GM18502 (cell line): ENCODE data around the gene KRTAP9-6.
"Not testable (repeated sequence)": the region's sequence is repeated elsewhere in the genome, so short reads cannot be mapped to it uniquely, and the experiment has no call there.

Source experiments
- ATAC-seq: cut with Tn5 transposase; IDR thresholded peaks from one replicate; pipeline ENCODE4 v1.9.1; 2021; ENCODE audit warnings: mild to moderate bottlenecking; ENCODE audit not compliant: unreplicated experiment, poor library complexity

Gene KRTAP9-6

DNA sequence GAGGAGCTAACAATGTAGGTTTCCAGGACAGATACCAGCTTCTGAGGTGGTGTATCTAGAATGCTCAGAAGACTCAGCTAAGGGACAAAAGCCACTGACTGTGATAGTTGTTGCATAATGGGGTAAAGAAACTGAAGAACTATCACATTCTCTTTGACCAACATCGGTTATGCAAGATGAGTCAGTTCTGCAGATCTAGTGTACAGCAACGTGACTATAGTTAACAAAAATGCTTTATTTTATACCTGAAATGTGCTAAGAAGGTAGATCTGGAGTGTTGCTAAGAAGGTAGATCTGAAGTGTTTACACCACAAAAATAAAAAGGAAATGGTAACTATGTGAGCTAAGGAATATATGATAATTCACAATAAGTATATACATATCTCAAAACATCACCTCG, 2.5 kb downstream of the KRTAP9-6 start:
- ATAC-seq, result no peak

- ATAC-seq, result not testable (repeated sequence)
Measured at GRCh38 chr17:41271323-41271722, 6.1 kb downstream of the KRTAP9-6 start.

- ATAC-seq, result no peak
Measured at GRCh38 chr17:41271858-41272257, 6.7 kb downstream of the KRTAP9-6 start.

GRCh38 chr17:41275648-41276190, 10.5 kb downstream of the KRTAP9-6 start, which contains the start of gene KRTAP9-7:
Gene KRTAP9-7, plus strand, starts transcription at chr17:41275698. Its CDS starts 0 bp downstream, at chr17:41275698.
- not testable (repeated sequence) for ATAC-seq

- no peak for ATAC-seq
Measured at GRCh38 chr17:41278176-41278955, 13.2 kb downstream of the KRTAP9-6 start.

- ATAC-seq, result no peak
Measured at GRCh38 chr17:41284043-41284442, 18.9 kb downstream of the KRTAP9-6 start.

DNA sequence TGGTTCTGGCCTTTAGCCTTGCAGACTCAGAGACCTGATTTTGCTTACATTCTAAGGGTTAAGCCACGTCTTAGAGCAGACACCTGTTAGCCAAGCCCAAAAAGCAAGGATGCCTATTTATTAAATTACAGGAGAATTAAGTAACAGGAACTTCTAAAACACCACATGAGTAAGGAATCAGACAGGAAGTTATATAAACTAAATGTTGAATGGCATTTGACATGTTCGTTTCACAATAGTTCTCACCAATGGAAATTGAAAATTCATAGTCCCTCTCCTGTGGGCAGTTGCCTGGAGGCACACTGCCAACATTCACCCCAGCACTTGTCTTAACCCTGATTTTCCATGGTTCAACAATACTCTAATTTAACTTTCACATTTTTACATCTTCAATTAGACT, 19.4 kb downstream of the KRTAP9-6 start:
- ATAC-seq, result no peak

DNA sequence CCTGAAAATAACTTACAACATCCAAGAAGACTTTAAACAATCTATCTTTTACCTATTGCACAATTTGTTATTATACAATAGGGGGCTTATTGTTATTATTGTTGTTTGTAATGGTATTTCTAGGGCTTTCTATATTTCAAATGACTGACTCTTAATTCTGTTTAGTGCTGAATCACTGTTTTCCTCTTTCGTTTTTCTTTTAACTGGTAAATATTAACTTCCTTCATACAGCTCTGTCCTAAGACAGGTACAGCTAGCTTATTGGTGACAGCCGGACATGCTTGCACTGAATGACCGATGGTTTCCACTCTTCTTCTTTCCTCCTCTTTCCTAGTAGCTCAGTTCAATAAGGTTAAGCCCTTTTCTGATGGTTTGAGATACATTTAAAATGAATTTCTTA, 21.9 kb downstream of the KRTAP9-6 start:
- ATAC-seq, result no peak

GRCh38 chr17:41294016-41294415, 28.8 kb downstream of the KRTAP9-6 start:
- no peak for ATAC-seq

GRCh38 chr17:41296846-41297245, 31.7 kb downstream of the KRTAP9-6 start:
- ATAC-seq, result no peak

- ATAC-seq, result no peak
Measured at GRCh38 chr17:41298458-41299135, 33.4 kb downstream of the KRTAP9-6 start.

DNA sequence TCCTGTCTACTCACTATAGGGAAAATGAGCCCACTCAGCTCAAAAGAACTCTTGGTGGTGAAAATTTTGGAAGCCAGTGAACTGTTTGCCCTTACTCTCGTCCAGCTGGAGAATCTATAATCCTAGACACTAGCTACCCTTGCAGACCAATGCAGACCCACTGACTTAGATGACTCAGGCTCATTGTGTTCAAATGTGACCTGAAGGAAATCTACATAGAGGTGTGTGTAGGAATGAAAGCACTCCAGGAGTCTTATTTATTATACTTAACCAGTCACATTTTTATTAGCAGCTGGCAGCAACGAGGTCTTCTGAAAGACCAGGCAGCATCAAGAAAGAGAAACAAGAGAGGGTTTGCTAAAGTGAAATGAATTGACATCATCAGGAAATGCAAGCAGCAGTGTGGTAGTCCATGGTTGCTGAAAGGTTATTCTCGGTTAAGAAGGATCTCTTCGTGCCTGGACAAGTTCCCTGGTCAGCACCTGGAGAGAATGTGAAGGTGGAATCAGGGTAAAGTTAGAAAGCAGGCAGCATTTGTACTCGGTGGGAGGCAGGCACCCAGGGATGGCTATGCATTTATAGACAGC, 36.1 kb downstream of the KRTAP9-6 start:
- ATAC-seq, result no peak

GRCh38 chr17:41301916-41302901, 37.0 kb downstream of the KRTAP9-6 start, which contains the start of gene KRTAP29-1:
Gene KRTAP29-1, minus strand, starts transcription at chr17:41302851. Its CDS starts 0 bp downstream, at chr17:41302851.
- no peak for ATAC-seq

- no peak for ATAC-seq
Measured at GRCh38 chr17:41302981-41303380, 37.8 kb downstream of the KRTAP9-6 start.

GRCh38 chr17:41304091-41304490, 38.9 kb downstream of the KRTAP9-6 start:
- no peak for ATAC-seq

DNA sequence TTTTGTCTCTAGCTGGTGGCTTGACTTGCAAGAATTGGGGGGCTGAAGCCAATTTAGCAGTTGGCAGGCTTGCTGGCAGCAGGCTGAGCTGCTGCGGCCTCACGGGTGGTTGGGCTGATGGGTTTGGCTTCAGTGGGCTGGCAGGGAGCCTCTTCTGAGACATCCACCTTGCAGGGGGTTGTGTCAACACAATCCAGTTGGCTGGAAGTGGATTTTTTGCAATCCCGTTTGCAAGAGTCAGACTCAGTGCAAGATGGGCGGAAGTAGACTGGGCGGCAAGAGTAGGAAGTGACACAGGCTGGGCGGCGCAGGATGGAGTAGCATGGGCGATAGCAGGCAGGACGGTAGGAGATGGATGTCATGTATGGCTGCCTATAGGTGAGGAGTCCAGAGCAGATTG, 42.5 kb downstream of the KRTAP9-6 start:
- no peak for ATAC-seq

- ATAC-seq, result no peak
Measured at GRCh38 chr17:41308251-41308917, 43.2 kb downstream of the KRTAP9-6 start.

- ATAC-seq, result no peak
Measured at GRCh38 chr17:41308918-41309359, 43.8 kb downstream of the KRTAP9-6 start, which contains the start of gene KRTAP16-1. Gene KRTAP16-1, minus strand, starts transcription at chr17:41309309. Its CDS starts 56 bp downstream, at chr17:41309253.

GRCh38 chr17:41311111-41311510, 45.9 kb downstream of the KRTAP9-6 start:
- ATAC-seq, result no peak
